A673 (cell line): ENCODE measurements around the gene CLEC16A. TPM values are rescaled to one million over a fixed set of nuclear protein-coding genes. Genes with fewer than 3 reads are reported as not detected.
"Not testable (repeated sequence)": the region's sequence is repeated elsewhere in the genome, so short reads cannot be mapped to it uniquely, and the experiment has no call there.

ENCODE experiments used
- BruUV-seq: library from RNA; stranded (reverse); fragments of 400-500 nt; replicated peaks from 2 replicates; lab custom pipeline; 2021; lab: Mats Ljungman, UMichigan
- CTCF ChIA-PET: fragments of 300-600 bp; sonication (Branson Sonifier 250); formaldehyde crosslinking; loops from one replicate; lab custom pipeline; 2022; ENCODE audit warnings: antibody characterized with exemption; lab: Charles Lee
- POLR2A ChIA-PET: fragments of 300-600 bp; sonication (Branson Sonifier 250); formaldehyde crosslinking; loops from one replicate; lab custom pipeline; 2022; ENCODE audit warnings: antibody characterized with exemption; ENCODE audit not compliant: low non-redundant PET; lab: Charles Lee
- DNase-seq: peaks from one replicate; pipeline ENCODE4 v3.0.0-alpha.2; 2015; ENCODE audit warnings: low spot score
- H3K27ac ChIP-seq: fragments of 200-600 bp; sonication (generic); 2 replicates; pipeline ENCODE4 v1.5.1; 2016; ENCODE audit warnings: mixed run types, low read depth, mild to moderate bottlenecking, mixed read lengths, antibody characterized with exemption, low read length; ENCODE audit not compliant: poor library complexity, severe bottlenecking
- H3K27me3 ChIP-seq: fragments of 200-600 bp; sonication (generic); replicated peaks from 2 replicates; pipeline ENCODE4 v1.6.1; 2017; ENCODE audit warnings: mixed run types, low read depth, mild to moderate bottlenecking, mixed read lengths, antibody characterized with exemption, low read length; ENCODE audit not compliant: insufficient read depth, poor library complexity
- H3K36me3 ChIP-seq: fragments of 200-600 bp; sonication (generic); 2 replicates; pipeline ENCODE4 v1.6.1; 2016; ENCODE audit warnings: mixed run types, mild to moderate bottlenecking, mixed read lengths, antibody characterized with exemption, low read length; ENCODE audit not compliant: insufficient read depth, poor library complexity, severe bottlenecking
- H3K4me1 ChIP-seq: fragments of 200-600 bp; sonication (generic); 2 replicates; pipeline ENCODE4 v1.6.1; 2017; ENCODE audit warnings: mixed run types, mild to moderate bottlenecking, mixed read lengths, antibody characterized with exemption, low read length; ENCODE audit not compliant: insufficient read depth, poor library complexity, severe bottlenecking
- H3K4me3 ChIP-seq: fragments of 200-600 bp; sonication (generic); 2 replicates; pipeline ENCODE4 v1.5.1; 2016; ENCODE audit warnings: low read depth, mixed run types, mild to moderate bottlenecking, mixed read lengths, low read length; ENCODE audit not compliant: poor library complexity, severe bottlenecking
- H3K9me3 ChIP-seq: fragments of 200-600 bp; sonication (generic); 2 replicates; pipeline ENCODE4 v1.6.1; 2016; ENCODE audit warnings: mixed run types, low read depth, mild to moderate bottlenecking, mixed read lengths, antibody characterized with exemption, low read length; ENCODE audit not compliant: poor library complexity, severe bottlenecking
- EZH2 ChIP-seq: fragments of 200-600 bp; sonication (generic); IDR thresholded peaks from 2 replicates; pipeline ENCODE4 v1.6.1; 2017; ENCODE audit warnings: borderline replicate concordance, low read depth, mild to moderate bottlenecking, mixed read lengths, antibody characterized with exemption, low read length; ENCODE audit not compliant: poor library complexity, severe bottlenecking
- intact Hi-C: fragments of 100-400 bp; cut with micrococcal nuclease; formaldehyde crosslinking; loops from one replicate; pipeline ENCODE4 v1.10.0; 2022; ENCODE audit not compliant: unreplicated experiment
- total RNA-seq: library from RNA; stranded (reverse); gene quantifications from 2 replicates; pipeline ENCODE4 v1.2.3, GENCODE V29; 2021
- TF ChIP-seq, protein P1 (sequence below): fragments of 300-800, 200-600 bp; sonication (generic); conservative IDR thresholded peaks from 2 replicates; pipeline ENCODE4 v1.5.1; 2017; ENCODE audit warnings: low read depth, mild to moderate bottlenecking, antibody characterized with exemption, low read length, moderate library complexity, mixed read lengths

The CLEC16A gene
- total RNA-seq, 1 experiment from 2014 or later, result 23.4 TPM

DNA sequence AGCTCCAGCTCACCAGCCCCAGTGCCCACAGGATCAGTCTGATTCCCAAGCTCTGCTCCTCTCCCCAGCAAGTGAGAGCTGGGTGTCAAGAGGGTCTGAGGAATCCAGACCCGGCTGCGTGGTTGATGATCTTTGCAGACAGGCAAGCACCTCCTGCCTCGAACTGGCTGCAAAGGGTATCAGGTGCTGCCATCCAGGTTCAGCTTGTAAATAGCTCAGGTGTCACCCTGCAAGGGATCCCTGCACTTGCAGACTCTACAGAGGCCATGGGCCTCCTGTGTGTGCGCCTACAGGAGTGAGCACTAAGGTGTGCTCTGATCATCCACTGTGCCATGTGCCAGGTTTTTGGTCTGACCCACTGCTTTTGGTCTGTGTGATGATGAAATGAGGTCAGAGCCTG, 18.3 kb upstream of the CLEC16A start:
- intact Hi-C loops, result no loop called here
- no TSS peak for BruUV-seq
- TF ChIP-seq, protein P1, sequence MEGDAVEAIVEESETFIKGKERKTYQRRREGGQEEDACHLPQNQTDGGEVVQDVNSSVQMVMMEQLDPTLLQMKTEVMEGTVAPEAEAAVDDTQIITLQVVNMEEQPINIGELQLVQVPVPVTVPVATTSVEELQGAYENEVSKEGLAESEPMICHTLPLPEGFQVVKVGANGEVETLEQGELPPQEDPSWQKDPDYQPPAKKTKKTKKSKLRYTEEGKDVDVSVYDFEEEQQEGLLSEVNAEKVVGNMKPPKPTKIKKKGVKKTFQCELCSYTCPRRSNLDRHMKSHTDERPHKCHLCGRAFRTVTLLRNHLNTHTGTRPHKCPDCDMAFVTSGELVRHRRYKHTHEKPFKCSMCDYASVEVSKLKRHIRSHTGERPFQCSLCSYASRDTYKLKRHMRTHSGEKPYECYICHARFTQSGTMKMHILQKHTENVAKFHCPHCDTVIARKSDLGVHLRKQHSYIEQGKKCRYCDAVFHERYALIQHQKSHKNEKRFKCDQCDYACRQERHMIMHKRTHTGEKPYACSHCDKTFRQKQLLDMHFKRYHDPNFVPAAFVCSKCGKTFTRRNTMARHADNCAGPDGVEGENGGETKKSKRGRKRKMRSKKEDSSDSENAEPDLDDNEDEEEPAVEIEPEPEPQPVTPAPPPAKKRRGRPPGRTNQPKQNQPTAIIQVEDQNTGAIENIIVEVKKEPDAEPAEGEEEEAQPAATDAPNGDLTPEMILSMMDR, result no peak
- no peak for TF ChIP-seq EZH2
- no peaks in the 10 kb centered on the region for H3K4me1 ChIP-seq
- no peak for DNase-seq
- H3K4me3 ChIP-seq, result no peak overlapping the region
- H3K27me3 ChIP-seq, result no peaks in the 10 kb centered on the region
- H3K9me3 ChIP-seq, result no peaks in the 10 kb centered on the region
- H3K27ac ChIP-seq, result no peak overlapping the region
- CTCF ChIA-PET, result no interaction called here
- H3K36me3 ChIP-seq, result no peaks in the 10 kb centered on the region
- POLR2A ChIA-PET, result no interaction called here

DNA sequence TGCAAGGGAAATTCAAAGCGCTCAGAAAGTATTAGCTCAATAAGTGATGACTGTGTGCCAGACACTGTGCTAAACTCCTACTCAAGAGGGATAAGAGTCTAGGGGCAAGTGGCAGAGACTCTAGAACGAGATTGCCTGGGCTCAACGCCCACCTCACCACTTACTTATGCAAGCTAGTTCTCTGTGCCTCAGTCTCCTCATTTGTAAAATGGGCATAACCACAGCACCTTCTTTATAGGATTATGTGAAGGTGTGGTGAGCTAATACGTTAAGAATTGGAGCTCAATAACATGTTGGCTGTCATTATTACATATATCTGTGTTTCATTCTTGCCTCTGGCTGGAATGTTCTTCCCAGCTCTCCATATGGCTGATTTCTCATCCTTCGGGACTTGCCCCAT, 17.5 kb upstream of the CLEC16A start:
- Histone ChIP-seq H3K9me3 (no peaks in the 10 kb centered on the region), H3K4me3 (no peak overlapping the region), H3K4me1 (no peaks in the 10 kb centered on the region), H3K36me3 (no peaks in the 10 kb centered on the region), H3K27me3 (no peaks in the 10 kb centered on the region), H3K27ac (no peak overlapping the region)
- intact Hi-C loops, result no loop called here
- TF ChIP-seq, protein P1, result no peak
- no peak for TF ChIP-seq EZH2
- no peak for DNase-seq
- no TSS peak for BruUV-seq
- CTCF ChIA-PET, result no interaction called here
- POLR2A ChIA-PET, result no interaction called here

- BruUV-seq, result no TSS peak
- no peak for DNase-seq
- no peaks in the 10 kb centered on the region for H3K4me1 ChIP-seq
- ChIA-PET CTCF (no interaction called here), POLR2A (no interaction called here)
- H3K4me3 ChIP-seq, result no peak overlapping the region
- intact Hi-C loops, result no loop called here
- no peaks in the 10 kb centered on the region for H3K36me3 ChIP-seq
- TF ChIP-seq, protein P1, result no peak
- TF ChIP-seq EZH2, result no peak
- no peaks in the 10 kb centered on the region for H3K9me3 ChIP-seq
- no peak overlapping the region for H3K27ac ChIP-seq
- H3K27me3 ChIP-seq, result no peaks in the 10 kb centered on the region
Measured at GRCh38 chr16:10927497-10928112, 16.8 kb upstream of the CLEC16A start.

DNA sequence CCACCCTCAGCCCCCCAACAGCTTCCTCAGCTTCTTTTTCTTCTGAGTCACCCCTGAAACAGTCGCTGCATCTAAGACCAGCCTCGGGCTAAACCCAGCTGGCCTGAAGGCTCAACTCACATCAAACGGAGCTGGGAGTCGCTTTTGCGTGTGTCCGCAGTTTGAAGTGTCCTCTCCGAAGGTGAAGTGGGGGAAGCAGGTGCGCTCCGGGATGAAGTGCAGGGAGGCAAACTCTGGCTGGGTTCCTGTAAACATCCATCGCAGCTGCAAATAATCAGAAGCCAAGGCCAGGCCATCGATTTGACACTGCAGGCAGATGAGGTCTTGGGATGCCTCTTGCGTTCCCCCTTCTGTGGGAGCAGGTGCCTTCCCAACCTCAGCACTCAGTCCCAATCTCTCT, 15.3 kb upstream of the CLEC16A start:
- CTCF ChIA-PET, result not testable (repeated sequence)

More for the DNA sequence above, 15.3 kb upstream of the CLEC16A start:
- H3K4me1 ChIP-seq, H3K27ac ChIP-seq, H3K36me3 ChIP-seq, H3K27me3 ChIP-seq, DNase-seq, H3K9me3 ChIP-seq, intact Hi-C loops, H3K4me3 ChIP-seq, BruUV-seq: not testable (repeated sequence)
- POLR2A ChIA-PET, result interaction anchor here (0.5 kb wide), 1 partner anchor 15 kb away, joined by 3 read pairs; no protein-coding TSS in a partner anchor
